Measurements from ENCODE around the gene NTN5.

NTN5 gene

GRCh38 chr19:48614436-48615230 lies 58.2 kb downstream of the NTN5 start, which contains the start of gene FAM83E:
TSS of gene FAM83E (minus strand) at chr19:48615076. CDS start at chr19:48613372, 1,704 bp downstream.
- no peak for DNase-seq (ENCODE audit: low read depth)

GRCh38 chr19:48613852-48614435 lies 58.9 kb downstream of the NTN5 start:
- DNase-seq (ENCODE audit: low read depth) = no peak

- DNase-seq (ENCODE audit: low read depth) = no peak
Observed at GRCh38 chr19:48613024-48613851, 59.6 kb downstream of the NTN5 start.

- no peak for DNase-seq (ENCODE audit: low read depth)
Observed at GRCh38 chr19:48611872-48612271, 60.9 kb downstream of the NTN5 start.
